Mononuclear cell (primary cell): ENCODE results near the gene SNX14. TPM values are rescaled to one million over a fixed set of nuclear protein-coding genes. Genes with fewer than 3 reads are reported as not detected.
"Not testable (repeated sequence)": the region's sequence is repeated elsewhere in the genome, so short reads cannot be mapped to it uniquely, and the experiment has no call there.

Source experiments
- H3K27me3 ChIP-seq: 2 replicates; pipeline ENCODE4 v1.6.0; 2011; ENCODE audit warnings: low read length, control low read depth; ENCODE audit not compliant: insufficient read depth
- H3K4me1 ChIP-seq: 2 replicates; pipeline ENCODE4 v1.5.1; 2011; ENCODE audit warnings: mild to moderate bottlenecking, low read length, control low read depth; ENCODE audit not compliant: insufficient read depth
- H3K4me3 ChIP-seq: 2 replicates; pipeline ENCODE4 v1.5.1; 2011; ENCODE audit warnings: mild to moderate bottlenecking, low read length, moderate library complexity
- H3K9me3 ChIP-seq: 2 replicates; pipeline ENCODE4 v1.5.1; 2011; ENCODE audit warnings: low read depth, mild to moderate bottlenecking, control low read depth, low read length
- total RNA-seq: library from RNA; depleted of rRNA; stranded (reverse); fragments of >200 nt; gene quantifications from one replicate; pipeline ENCODE4 v1.2.3, GENCODE V29; 2012

SNX14 gene
- total RNA-seq, 1 donor: 59.7 TPM

- H3K4me3 ChIP-seq: no peak overlapping the region
- H3K4me1 ChIP-seq: no peaks in the 10 kb centered on the region
- H3K9me3 ChIP-seq: no peaks in the 10 kb centered on the region
- no peaks in the 10 kb centered on the region for H3K27me3 ChIP-seq
Measured at GRCh38 chr6:85569323-85569722, 24.3 kb downstream of the SNX14 start.

GRCh38 chr6:85568411-85568810 is 25.2 kb downstream of the SNX14 start:
- Histone ChIP-seq H3K4me3 (no peak overlapping the region), H3K4me1 (no peaks in the 10 kb centered on the region), H3K9me3 (no peaks in the 10 kb centered on the region), H3K27me3 (no peaks in the 10 kb centered on the region)

GRCh38 chr6:85565736-85566135 is 27.9 kb downstream of the SNX14 start:
- H3K27me3 ChIP-seq: no peaks in the 10 kb centered on the region
- no peaks in the 10 kb centered on the region for H3K4me1 ChIP-seq
- H3K9me3 ChIP-seq: no peaks in the 10 kb centered on the region
- no peak overlapping the region for H3K4me3 ChIP-seq

DNA sequence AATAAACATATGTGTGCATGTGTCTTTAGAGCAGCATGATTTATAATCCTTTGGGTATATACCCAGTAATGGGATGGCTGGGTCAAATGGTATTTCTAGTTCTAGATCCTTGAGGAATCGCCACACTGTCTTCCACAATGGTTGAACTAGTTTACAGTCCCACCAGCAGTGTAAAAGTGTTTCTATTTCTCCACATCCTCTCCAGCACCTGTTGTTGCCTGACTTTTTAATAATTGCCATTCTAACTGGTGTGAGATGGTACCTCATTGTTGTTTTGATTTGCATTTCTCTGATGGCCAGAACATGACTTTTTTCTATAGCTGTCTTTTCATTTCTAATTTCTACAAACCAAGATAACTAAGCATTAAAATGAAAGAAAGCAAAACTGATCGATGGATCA is 29.4 kb downstream of the SNX14 start:
- H3K27me3 ChIP-seq, H3K4me1 ChIP-seq, H3K4me3 ChIP-seq, H3K9me3 ChIP-seq: not testable (repeated sequence)

GRCh38 chr6:85561750-85562357 is 31.8 kb downstream of the SNX14 start:
- Histone ChIP-seq H3K27me3 (no peaks in the 10 kb centered on the region), H3K4me1 (no peaks in the 10 kb centered on the region), H3K4me3 (no peak overlapping the region), H3K9me3 (no peaks in the 10 kb centered on the region)

GRCh38 chr6:85556992-85557668 is 36.5 kb downstream of the SNX14 start:
- Histone ChIP-seq H3K4me1 (no peaks in the 10 kb centered on the region), H3K27me3 (no peaks in the 10 kb centered on the region), H3K9me3 (no peaks in the 10 kb centered on the region), H3K4me3 (no peak overlapping the region)

DNA sequence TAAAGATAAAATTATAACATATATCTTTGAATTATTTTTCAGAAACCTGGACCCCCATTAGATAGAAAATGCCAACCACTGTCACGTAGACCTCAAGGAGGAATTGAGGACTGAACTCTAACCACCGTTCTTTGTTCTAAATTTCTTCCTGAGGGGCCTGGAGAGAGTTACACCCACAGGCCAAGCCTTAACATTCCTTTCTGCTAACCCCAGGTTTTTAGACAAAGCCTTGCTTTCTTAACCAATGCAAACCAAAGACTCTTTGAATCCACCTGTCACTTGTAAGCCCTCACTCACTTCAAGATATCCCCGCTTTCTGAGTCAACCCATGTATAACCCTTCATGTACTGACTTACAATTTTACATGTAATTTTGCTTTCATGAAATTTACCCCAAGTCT is 41.0 kb downstream of the SNX14 start:
- no peaks in the 10 kb centered on the region for H3K4me1 ChIP-seq
- H3K27me3 ChIP-seq: no peaks in the 10 kb centered on the region
- no peaks in the 10 kb centered on the region for H3K9me3 ChIP-seq
- no peak overlapping the region for H3K4me3 ChIP-seq

DNA sequence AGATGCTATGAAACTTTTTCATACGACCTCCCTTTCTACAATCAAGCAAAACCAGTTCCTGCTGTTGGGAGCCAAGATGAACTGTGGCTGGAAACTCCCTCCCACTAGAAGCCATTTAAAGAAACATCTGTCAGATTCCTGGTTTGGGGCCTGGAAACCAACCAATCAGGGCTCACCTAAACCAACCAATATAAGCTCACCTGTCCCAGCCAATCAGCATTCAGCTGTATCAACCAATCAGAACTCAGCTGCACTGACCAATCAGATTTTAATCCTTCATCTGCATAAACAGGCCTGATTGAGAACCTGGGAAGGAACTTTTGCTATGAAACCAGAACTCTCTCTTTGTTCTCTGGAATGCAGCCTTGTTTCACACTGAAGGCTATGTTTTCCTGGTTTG is 42.4 kb downstream of the SNX14 start:
- H3K9me3 ChIP-seq: no peaks in the 10 kb centered on the region
- H3K27me3 ChIP-seq: no peaks in the 10 kb centered on the region
- H3K4me1 ChIP-seq: no peaks in the 10 kb centered on the region
- H3K4me3 ChIP-seq: no peak overlapping the region

DNA sequence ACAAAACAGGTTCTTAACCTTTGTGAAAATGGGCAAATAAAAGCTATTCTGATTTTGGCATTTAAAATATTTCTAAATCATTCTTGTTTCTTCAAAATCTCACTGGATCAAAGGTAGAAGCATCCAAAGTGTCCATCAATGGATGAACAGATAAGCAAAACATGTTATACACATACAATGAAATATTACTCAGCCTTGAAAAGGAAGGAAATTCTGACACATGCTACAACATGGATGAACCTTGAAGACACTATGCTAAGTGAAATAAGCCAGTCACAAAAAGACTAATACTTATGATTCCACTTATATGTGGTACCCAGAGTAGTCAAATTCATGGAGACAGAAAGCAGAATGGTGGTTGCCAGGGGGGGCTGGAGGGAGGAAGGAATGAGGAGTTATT is 45.9 kb downstream of the SNX14 start:
- H3K9me3 ChIP-seq: no peaks in the 10 kb centered on the region
- no peak overlapping the region for H3K4me3 ChIP-seq
- H3K4me1 ChIP-seq: no peaks in the 10 kb centered on the region
- H3K27me3 ChIP-seq: no peaks in the 10 kb centered on the region

- no peaks in the 10 kb centered on the region for H3K27me3 ChIP-seq
- H3K4me3 ChIP-seq: no peak overlapping the region
- H3K9me3 ChIP-seq: no peaks in the 10 kb centered on the region
- H3K4me1 ChIP-seq: no peaks in the 10 kb centered on the region
Measured at GRCh38 chr6:85544776-85545175, 48.9 kb downstream of the SNX14 start.

GRCh38 chr6:85537055-85537494 is 56.6 kb downstream of the SNX14 start:
- H3K27me3 ChIP-seq: no peaks in the 10 kb centered on the region
- H3K4me1 ChIP-seq: no peaks in the 10 kb centered on the region
- H3K4me3 ChIP-seq: no peak overlapping the region
- H3K9me3 ChIP-seq: no peaks in the 10 kb centered on the region

GRCh38 chr6:85524281-85524680 is 69.4 kb downstream of the SNX14 start:
- not testable (repeated sequence) for H3K4me1 ChIP-seq, H3K4me3 ChIP-seq, H3K9me3 ChIP-seq, H3K27me3 ChIP-seq

DNA sequence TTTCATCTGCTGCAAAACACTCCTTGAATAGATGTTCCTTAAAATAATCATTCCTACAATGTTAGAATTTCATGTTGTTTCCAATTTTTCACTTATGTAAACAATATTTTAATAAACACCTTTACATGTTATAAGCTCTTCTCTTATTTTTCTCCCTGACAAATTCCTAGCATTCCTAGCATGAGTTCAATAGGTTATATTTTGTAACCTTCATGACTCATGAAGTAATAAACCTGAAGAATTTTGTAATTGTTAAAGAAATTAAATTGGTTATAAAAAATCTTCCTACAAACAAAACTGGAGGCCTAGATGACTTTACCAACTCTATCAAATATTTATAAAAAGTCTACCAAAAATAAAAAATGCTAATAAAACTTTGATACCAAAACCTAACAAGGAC is 77.5 kb downstream of the SNX14 start:
- H3K27me3 ChIP-seq: no peaks in the 10 kb centered on the region
- no peaks in the 10 kb centered on the region for H3K4me1 ChIP-seq

GRCh38 chr6:85506441-85507093 is 87.1 kb downstream of the SNX14 start:
- Histone ChIP-seq H3K4me1 (no peaks in the 10 kb centered on the region), H3K27me3 (no peaks in the 10 kb centered on the region), H3K4me3 (no peak overlapping the region), H3K9me3 (no peaks in the 10 kb centered on the region)

More for the DNA sequence above, 77.5 kb downstream of the SNX14 start:
- Histone ChIP-seq H3K9me3 (no peaks in the 10 kb centered on the region), H3K4me3 (no peak overlapping the region)

DNA sequence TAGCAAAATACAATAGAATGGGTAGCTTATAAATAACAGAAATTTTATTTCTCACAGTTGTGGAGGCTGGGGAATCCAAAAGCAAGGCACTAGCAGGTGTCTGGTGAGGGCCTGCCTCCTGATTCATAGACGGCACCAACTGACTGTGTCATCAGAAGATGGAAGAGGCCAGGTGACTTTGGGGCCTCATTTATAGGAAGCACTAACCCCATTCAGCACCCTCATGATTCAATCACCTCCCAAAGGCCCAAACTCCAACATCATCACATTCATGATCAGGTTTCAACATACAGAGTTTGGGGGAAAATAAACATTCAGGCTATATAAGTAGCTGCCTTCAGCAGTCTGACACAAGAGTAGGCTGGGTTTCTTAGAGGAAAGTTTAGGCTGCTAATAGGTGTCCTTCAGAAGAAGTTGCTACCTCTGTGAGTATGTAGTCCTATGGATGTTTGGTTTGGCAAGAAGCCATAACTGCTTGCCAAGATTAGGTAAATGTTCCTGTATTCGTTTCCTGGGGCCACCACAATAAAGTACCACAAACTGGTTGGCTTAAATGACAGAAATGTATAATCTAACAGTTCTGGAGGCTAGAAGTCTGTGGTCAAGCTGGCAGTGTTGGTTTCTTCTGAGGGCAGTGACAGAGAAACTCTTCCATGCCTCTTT is 94.9 kb downstream of the SNX14 start:
- no peaks in the 10 kb centered on the region for H3K27me3 ChIP-seq
- H3K4me3 ChIP-seq: no peak overlapping the region
- H3K4me1 ChIP-seq: no peaks in the 10 kb centered on the region
- no peaks in the 10 kb centered on the region for H3K9me3 ChIP-seq
